ENCODE data around the gene C16orf95.

GRCh38 chr16:87259431-87259830, 57.8 kb downstream of the C16orf95 start:
- TF ChIP-seq POLR2AphosphoS5 (IDR thresholded peaks at IDR 0.05; ENCODE audit: low read depth, low read length): no peak
- no peak for TF ChIP-seq POLR2A (IDR thresholded peaks at IDR 0.05; ENCODE audit: low read depth, low read length)
- TF ChIP-seq TAF1 (IDR thresholded peaks at IDR 0.05; ENCODE audit: borderline replicate concordance, low read depth, low read length): no peak

Data from GM12892 (cell line).